Measurements from ENCODE around the gene EIF2S2.

- no peak for TF ChIP-seq EZH2 (IDR thresholded peaks at IDR 0.05)
- no peak for TF ChIP-seq CTCF (IDR thresholded peaks at IDR 0.05)
These were observed 71.6 kb downstream of the EIF2S2 start for GRCh38 chr20:34040300-34040995.
